Activated CD4-positive, CD25-positive, alpha-beta regulatory T cell (primary cell): Measurements from ENCODE around the gene TNFAIP8.

Source experiments
- DNase-seq, 4 experiments: peaks; one replicate each; lab custom pipeline; 2025; lab: John Stamatoyannopoulos, UW

TNFAIP8 gene

GRCh38 chr5:119328753-119329602 is 26.8 kb upstream of the TNFAIP8 start:
- DNase-seq, result peak in 3 of 4 experiments; percentile 11 to 22 (median 19)

GRCh38 chr5:119329666-119330065 is 26.2 kb upstream of the TNFAIP8 start:
- DNase-seq, result no peak

- no peak for DNase-seq
Observed at GRCh38 chr5:119330367-119331183, 25.2 kb upstream of the TNFAIP8 start.

GRCh38 chr5:119331566-119332095 is 24.2 kb upstream of the TNFAIP8 start:
- no peak for DNase-seq

DNA sequence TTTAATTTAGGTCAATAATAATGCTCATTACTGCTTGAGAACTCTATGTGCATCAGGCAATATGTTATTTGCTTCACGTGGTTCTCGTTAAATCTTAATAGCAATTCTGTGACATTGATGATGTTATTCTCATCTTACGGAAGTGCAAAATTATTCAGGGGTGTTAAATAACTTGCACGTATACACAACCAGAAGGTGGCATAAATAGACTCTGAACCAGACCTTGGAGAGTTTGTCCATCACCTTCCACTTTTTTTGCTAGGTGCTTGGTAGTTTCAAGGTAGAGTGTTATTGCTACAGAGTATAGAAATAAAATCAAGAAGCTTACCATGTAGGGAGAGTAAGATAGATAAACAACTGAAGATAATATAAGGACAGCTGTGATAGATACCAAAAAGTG is 23.6 kb upstream of the TNFAIP8 start:
- DNase-seq, result no peak

- DNase-seq, result no peak
Observed at GRCh38 chr5:119332978-119333401, 22.8 kb upstream of the TNFAIP8 start.

- DNase-seq, result no peak
Observed at GRCh38 chr5:119333421-119333851, 22.4 kb upstream of the TNFAIP8 start.

GRCh38 chr5:119335261-119335677 is 20.6 kb upstream of the TNFAIP8 start:
- DNase-seq, result no peak

DNA sequence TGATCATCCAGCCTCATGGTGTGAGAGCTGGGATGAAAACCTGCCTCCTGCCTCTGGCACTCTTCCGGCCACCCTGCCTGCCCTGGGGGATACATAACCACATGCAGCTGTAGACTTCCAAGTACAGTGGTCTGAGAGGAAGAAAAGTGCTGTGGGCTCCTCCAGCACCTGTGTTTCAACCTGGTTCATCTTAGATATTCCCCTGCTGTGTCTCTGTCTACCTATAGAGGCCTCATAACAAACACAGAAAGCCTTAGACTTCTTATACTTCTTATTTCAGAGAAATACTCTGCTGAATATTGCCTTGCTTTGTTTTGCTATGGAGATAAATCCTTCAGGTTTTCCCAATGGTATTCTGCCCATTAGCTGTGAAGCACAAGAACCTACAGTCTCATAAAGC is 19.6 kb upstream of the TNFAIP8 start:
- no peak for DNase-seq

DNA sequence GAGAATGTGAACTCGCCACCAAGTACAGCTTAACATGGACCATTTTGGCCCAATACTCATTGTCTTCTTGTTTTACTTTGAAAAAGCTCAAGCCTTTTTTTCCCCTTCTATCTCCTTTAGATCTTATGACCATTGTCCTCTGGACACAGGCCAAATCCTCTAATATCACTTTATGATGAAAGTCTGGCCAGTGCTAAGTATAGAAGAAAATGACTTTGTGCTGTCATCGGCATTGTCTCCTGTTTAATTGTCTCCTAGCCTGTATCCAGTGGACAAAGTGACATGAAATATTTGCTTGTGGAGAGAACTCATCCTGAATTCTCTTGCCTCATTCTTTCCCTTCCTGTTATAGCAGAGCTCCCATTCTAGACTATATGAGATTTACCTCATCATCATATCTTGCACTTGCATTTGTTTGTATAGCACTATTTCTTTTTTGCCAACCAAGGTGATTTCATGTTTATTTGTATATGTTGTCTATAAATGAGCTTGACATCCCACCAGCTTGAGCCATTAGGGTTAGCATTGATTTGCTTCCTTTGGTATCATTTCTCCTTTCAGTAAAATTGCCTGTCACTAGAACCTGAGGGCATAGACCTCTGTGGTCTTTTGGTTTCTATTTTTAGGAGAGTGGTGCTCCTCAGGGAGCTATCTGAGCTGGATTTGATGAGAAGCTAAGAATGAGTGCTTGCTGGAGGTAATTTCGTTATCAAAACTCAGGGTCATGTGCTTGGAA is 18.8 kb upstream of the TNFAIP8 start:
- DNase-seq, result no peak

GRCh38 chr5:119338326-119338946 is 17.4 kb upstream of the TNFAIP8 start:
- DNase-seq, result no peak

DNA sequence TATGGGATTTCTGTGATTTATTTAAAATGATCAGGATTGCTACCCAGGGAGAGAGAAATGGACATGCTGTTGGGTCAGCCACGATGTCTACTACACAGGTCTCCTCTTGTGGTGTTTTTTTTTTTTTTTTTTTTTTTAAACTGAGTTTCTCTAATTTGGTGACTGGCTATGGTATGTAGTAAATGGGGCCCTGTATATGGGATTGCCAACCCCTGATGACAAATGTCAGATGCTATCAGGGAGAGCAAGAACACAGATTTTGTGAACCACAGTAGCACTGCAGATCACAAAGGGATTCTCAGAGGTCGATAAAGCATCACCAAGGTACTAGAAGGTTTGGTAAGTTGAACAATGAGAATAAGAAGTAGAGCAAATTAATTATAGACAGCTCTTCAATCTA is 16.5 kb upstream of the TNFAIP8 start:
- no peak for DNase-seq

DNA sequence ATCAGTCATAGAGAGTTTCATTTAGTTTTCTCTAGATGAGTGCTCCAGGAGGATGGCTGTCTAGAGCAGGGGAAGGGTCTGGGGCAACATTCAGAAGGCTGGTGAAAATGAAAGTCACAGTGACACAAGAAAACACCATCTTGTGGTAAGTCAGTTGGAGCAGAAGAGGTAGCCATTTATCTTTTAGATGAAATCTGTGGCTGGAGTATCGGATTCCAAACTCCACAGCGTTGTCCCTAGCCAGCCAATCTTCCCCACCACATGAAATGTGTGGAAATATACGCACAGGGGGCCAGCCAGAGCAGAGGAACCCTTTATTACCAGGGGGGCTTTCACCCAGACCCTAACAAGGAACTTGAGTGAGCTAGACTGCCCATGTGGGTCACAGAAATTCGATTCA is 15.9 kb upstream of the TNFAIP8 start:
- DNase-seq, result no peak

- DNase-seq, result peak in 2 of 4 experiments; percentile 33 to 41
Observed at GRCh38 chr5:119340597-119341218, 15.1 kb upstream of the TNFAIP8 start.

DNA sequence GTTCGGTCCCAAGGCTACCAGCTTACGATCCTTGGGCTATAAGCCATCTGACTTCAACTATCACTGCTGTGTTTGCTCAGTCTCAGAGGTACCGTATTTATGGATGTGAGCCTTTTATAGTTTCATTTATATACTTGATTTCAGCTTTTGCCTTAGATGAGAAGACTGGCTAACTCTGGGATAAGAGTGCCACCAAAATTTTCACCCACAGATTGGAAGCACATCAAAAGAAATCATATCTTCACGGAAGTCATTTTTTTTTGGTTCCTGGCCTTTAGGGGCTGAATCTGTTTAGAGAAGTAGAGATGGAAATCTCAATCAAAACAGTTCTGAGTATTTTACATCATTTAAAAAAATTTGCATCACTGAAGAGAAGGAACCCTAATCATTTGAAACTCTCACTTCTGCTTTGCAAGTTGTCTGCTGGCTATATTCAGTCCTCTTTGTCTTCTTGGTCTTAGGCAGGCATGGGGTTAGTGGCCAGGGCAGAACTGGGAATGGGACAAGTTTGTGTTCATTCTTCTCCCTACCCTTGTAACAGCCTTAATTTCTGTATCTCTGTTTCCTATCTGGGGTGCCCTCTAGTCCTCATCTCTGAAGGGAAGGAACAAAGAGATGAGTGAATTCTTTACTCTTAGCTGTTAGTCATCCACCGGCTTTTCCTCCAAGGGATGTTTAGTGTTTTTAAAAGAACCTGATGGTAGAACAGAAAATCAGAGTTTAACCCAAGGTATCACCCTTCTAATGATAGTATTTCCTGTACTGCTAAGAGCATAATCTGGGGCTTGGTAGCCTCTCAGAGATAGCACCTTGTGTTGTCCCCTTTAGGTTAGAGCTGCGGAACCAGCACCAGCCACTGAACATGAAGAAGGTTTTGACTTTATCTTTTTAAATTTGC is 14.1 kb upstream of the TNFAIP8 start:
- no peak for DNase-seq

GRCh38 chr5:119342406-119342805 is 13.4 kb upstream of the TNFAIP8 start:
- no peak for DNase-seq

- no peak for DNase-seq
Observed at GRCh38 chr5:119343052-119343451, 12.8 kb upstream of the TNFAIP8 start.

GRCh38 chr5:119343766-119344165 is 12.1 kb upstream of the TNFAIP8 start:
- peak; percentile 12 to 31 (median 27) for DNase-seq

DNA sequence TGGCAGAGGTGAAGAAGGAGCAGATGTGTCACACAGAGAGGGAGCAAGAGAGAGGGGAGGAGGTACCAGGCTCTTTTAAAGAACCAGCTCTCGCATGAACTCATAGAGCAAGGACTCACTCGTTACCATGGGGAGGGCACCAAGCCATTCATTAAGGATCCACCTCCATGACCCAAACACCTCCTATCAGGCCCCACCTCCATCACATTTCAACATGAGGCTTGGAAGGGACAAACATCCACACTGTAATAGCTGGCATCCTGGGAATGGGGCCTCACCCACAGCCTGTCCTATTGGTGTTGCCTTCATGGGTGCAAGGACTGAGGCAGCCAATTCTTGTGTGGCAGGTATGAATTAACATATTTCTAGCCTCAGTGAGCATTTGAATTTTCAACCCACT is 11.6 kb upstream of the TNFAIP8 start:
- DNase-seq, result no peak

GRCh38 chr5:119345861-119346260 is 10.0 kb upstream of the TNFAIP8 start:
- no peak for DNase-seq
